Stimulated activated CD4-positive, alpha-beta T cell treated with anti-CD3 and anti-CD28 coated beads, Interleukin-2, amount 100 ng/mL, for 4 hours (primary cell): ENCODE results near the gene LMTK3.

Experiments used
- DNase-seq: peaks from one replicate; pipeline ENCODE4 v3.0.0-alpha.2; 2020; ENCODE audit warnings: low read depth

LMTK3 gene

DNA sequence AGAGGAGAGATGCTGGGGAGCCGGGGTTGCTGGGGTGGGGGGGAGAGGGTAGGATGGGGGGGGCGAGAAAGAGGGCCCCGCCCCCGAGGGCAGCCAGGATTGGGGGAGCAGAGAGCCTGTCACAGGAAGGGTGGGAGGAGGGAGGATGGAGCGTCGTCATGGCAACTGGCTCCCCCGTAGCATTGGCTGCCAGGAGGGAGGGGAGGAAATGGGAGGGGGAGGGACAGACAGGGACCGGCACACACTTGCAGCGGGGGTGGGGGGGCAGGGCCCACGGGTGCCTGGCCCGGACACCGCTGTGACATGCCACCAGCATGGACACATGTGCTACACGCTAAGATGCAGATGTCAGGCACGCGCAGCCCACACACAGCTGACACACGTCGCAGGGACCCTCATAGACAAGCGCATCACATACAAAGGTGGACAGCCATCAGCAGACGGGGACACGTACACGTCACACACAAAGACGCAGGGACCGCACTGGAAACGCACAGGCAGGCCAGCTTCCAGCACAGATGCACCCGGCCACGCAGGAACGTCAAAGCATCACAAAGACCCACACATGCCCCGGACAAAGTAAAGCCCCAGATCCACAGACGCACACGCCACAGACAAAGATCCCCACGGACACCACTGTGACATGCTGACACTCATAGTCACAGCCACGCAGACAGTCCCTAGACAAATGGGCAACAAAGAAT lies at the start of gene LMTK3:
LMTK3 (minus strand) TSS at position 36 of the 704 bp plus-strand sequence. CDS start 259 bp downstream, outside the sequence.
- DNase-seq: peak; percentile 70

GRCh38 chr19:48561412-48561811 lies 49.8 kb upstream of the LMTK3 start:
- no peak for DNase-seq

DNA sequence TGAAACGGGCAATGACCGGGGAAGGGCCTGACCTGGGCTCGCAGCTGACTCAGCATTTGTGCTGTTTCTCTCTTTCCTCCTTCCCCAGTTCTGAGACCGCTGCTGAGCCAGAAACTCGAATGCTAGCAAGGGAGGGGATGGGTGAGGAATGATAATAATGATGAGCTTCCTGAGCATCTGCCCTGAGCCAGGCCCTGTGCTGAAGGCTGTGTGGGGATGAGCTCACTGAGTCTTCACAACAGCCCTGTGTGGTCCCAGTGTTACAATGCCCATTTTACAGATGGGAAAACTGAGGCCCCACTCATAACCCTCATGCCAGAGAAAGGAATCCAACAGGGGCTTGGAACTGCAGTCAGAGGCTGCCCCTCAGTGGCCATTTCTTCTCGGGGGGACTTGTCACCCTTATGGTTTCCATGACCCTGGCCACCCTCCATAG lies 48.5 kb upstream of the LMTK3 start:
- no peak for DNase-seq

GRCh38 chr19:48558018-48558684 lies 46.5 kb upstream of the LMTK3 start:
- DNase-seq: no peak

DNA sequence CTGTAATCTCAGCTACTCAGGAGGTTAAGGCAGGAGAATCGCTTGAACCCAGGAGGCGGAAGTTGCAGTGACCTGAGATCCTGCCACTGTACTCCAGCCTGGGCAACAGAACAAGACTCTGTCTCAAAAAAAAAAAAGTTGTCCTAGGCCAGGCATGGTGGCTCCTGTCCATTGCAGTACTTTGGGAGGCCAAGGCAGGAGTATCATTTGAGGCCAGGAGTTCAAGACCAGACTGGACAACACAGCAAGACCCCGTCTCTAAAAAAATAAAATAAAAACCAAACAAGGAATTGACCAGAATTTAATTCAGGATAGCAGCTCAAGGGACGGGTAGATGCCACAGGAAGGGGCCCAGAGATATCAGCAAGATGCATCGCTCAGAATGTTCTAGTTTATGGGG lies 45.2 kb upstream of the LMTK3 start:
- DNase-seq: no peak

- no peak for DNase-seq
Measured at GRCh38 chr19:48556163-48556562, 44.5 kb upstream of the LMTK3 start.

DNA sequence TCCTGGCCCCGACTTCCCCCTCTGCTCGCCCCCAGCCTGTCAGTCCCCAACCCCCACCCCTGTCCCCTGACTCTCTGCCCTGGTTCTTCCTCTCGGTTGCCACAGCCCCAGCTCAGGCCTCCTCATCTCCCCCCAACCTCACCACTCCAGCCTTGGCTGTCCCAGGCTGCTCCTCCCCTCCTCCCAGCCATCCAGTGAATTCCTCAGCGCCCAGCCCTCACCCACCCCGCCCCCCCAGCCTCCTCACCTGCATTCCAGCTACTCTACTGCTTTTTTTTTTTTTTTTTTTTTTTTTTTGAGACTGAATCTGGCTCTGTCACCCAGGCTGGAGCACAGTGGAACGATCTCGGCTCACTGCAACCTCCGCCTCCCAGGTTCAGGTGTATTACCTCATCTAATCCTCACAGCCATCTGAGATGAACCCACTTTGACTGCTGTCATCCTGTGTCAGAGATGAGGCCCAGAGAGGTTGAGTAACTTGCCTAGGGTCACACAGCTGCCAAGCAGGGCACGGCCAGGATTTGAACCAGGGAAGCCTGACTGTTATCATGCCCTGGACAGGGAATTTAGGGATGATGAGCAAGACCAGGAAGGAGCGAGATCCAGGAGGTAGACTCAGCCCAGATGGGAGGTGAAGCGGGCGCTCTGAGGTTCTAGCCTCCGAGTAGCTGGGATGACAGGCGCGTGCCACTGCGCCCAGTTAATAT lies 42.9 kb upstream of the LMTK3 start:
- no peak for DNase-seq

DNA sequence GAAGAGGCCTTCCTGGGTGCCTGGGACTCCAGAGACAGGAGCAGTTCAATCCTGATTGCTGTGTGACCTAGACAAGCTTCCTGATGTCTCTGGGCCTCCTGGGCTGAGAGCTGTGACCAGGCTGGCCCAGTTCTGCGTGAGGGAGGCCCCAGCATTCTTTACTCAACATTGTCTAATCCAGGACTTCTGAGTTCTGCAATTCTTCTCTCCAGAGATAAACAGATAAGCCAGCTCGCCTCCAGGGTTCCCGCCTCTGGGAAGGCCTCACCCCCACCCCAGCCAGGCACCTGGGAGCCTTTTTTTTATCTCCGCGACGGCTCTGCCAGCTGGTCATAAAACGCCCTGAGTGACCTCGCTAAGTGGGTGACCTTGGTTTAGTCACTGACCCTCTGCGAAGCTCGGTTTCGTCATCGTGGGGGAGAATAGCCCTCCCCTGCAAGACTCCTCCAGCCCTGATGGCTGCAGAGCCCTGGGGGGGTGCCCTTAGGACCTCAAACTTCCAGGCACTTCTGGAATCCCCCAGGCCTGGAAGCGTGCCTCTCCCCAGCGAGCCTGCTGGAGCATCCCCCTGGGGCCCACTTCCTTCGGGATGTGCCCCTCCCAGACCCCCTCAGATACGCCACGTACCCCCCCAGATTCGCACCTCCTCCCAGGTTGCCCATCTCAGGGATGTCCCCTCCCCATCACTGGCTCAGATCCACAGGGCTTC lies 42.2 kb upstream of the LMTK3 start:
- no peak for DNase-seq

- no peak for DNase-seq
Measured at GRCh38 chr19:48552406-48553322, 41.0 kb upstream of the LMTK3 start.

DNA sequence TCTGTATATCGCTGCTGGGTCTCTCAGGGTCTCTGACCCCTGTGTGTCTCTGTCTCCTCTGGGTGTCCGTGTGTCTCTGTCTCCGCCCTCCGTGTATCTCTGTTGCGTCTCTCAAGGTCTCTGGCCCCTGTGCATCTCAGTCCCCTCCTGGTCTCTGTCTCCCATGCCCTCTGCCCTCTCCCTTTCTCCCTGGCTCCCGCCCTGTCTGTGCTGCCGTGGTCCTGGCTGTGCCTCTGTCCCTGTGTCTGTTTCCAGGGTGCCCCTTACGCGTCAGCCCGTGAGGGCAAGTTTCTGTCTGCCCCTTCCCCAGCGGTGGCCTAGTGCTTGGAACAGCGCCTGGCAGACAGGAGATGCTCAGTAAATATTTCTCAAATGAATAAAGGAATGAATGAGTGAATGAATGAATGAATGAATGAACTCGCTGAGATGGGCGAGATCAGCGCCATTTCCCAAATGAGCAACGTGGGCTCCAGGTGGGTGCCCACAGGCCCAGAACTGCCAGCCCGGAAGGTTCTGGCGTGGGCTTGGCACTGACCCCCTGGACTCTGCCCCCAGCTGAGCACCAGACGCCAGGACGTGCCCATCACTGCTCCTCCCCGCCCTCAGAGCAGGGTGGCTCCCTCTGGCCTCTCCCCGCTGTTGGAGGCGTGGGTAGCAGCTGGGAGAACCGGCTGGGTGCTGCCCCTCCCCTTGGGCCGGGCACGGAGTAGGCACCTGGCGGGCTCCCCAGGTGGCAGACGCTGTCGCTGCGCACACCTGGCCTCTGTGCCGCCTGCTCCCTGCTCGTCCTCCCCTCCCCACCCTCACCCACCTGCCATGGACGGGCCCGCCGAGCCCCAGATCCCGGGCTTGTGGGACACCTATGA lies 40.0 kb upstream of the LMTK3 start, which contains the start of gene SULT2B1:
SULT2B1 (plus strand) TSS at position 736 of the 866 bp plus-strand sequence; CDS start at position 817, 81 bp downstream.
- DNase-seq: no peak

GRCh38 chr19:48549380-48549779 lies 37.7 kb upstream of the LMTK3 start:
- no peak for DNase-seq

DNA sequence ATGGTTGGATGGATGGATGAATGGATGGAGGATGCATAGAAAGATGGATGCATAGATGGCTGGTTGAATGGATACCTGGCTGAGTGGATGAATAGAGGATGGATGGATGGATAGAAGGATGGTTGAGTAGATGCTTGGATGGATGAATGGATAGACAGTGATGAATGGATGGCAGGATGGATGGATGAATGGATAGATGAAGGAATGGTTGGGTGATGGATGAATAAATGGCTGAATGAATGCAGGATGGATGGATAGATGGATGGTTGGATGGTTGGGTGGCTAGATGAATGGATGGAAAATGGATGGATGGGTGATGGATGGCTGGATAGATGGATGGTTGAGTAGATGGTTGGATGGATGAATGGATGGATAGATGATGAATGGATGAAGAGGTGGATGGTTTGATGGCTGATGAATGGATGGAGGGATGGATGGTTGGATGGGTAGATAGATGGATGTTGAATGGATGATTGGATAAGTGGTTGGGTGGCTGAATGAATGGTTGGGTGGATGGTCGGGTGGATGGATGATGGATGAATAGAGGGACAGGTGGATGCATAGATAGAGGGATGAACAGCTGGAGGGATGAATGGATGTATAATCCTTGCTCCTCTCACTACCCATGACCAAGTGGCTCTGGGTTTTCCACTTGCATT lies 36.7 kb upstream of the LMTK3 start:
- no peak for DNase-seq

DNA sequence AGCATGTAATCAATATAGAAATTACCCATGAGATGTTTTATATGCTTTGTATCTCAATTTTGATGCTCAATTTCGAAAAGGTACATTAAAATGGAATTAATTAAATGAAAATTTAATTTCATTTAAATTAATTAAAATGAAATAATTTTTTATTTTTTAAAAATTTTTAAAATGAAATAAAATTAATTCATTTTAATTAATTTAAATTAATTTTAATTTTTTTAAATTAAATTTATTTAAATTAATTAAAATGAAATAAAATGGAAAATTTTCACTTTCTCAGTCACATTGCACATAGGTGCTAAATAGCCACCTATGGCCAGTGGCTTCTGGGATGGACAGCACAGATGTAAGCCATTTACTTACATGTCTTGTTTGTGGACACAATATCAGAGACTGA lies 36.1 kb upstream of the LMTK3 start:
- DNase-seq: no peak

DNA sequence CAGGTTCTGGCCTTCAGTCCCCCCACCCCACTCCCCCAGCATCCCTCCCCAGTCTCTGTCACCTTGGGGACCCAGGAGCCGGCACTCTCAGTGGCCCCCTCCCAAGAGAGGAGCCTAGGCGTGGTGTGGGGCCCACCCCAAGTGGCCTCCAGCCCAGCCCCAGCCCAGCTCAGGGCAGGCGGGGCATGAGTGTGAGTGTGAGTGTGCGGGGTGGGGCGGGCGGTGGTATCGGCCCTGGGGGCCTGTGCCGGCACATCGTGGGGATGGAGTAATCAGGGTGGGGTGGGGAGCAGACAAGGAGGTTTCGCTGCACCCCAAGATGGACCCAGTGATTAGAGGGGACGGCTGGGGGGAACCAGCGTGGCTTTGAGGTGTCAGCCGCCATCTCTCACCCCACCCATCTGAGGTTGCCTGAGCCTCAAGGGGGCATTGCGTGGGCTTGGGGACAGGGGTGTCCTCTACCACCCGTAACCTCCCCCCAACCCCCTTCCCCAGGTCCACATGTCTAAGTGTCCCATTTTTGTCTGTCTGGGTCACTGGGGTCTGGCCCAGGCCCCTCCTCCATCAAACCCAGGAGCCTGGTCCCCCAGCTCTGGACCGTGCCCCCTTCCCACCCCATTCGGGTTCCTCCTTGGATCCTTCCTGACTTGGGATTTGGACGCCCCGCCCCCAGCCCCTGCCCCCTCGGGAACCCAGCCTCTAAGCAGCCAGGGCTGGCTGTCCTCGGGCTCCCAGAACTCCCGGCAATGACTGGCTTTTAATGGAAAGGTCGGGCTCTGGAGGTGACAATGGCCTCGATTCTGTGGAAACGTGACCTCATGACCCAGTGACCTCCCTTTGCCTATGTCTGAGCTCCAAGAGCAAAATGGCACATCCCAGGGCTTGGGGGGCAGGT lies 33.5 kb upstream of the LMTK3 start:
- DNase-seq: no peak

DNA sequence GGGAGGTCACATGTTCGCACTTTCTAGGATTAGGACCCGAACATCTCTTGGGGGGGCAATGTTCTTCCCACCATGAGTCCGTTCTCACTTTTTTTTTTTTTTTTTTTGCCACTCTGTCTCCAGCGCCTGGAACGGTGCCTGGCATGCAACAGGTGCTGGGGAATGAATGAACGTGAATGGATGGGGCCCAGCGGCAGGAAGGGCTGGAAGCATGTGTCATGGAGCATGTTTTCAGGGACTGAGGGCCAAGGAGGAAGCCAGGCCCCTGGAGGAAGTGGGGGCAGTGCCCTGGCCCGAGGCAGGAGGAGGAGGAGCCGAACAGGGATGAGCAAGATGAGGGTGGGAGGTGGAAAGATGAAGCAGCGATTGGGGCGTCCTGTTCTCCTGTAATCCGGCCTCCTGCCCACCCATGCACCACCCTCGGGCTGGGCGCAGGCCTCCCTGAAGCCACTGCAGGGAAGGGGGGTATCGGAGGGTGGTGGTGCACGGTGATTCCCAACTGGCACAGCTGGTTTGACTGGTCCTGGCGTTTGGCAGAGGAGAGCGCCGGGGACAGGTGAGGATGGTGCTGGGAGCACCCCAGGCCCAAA lies 31.6 kb upstream of the LMTK3 start:
- DNase-seq: no peak

DNA sequence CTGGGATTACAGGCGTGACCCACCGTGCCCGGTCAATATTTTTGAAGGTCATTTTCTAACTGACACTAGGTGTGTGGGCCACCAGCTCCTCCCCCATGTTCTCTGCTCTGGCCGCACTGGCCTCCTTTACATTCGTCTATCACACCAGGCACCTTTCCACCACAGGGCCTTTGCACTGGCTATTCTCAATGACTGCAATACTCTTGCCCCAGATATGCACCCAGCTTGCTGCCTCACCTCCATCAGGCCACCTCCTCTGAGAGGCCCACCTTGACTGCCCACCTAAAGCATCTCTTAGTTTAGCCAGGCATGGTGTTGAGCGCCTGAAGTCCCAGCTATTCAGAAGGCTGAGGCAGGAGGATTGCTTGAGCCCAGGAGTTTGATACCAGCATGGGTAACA lies 30.2 kb upstream of the LMTK3 start:
- DNase-seq: no peak

DNA sequence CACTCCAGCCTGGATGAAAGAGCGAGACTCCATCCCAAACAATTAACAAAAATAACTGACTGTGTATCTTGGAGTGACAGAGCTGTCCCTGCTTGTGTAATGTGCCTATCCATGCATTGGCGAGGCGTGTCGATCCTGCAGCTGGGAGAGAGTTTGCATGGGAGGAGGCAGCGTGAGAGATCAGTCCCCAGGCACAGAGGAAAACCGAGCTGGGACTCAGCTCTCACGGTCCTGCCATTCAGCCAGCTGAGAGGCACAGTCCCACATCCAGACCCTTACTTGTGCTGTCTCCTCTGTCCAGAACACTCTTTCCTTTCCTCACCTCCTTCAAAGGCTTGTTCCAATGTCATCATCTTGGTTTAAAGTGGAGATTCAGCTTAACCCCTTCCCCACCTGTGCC lies 28.5 kb upstream of the LMTK3 start:
- DNase-seq: no peak

- no peak for DNase-seq
Measured at GRCh38 chr19:48539503-48540096, 28.0 kb upstream of the LMTK3 start.
